Mucosa of rectum (tissue), 2 donors: ENCODE results near the gene ARAP1.
"Not testable (repeated sequence)": the region's sequence is repeated elsewhere in the genome, so short reads cannot be mapped to it uniquely, and the experiment has no call there.

Experiments
- H3K27ac ChIP-seq, 2 donors: one replicate each; pipeline ENCODE4 v1.7.0; 2013; ENCODE audit warnings: inconsistent platforms in 2 of 2, low read depth in 2 of 2, low read length in 2 of 2
- H3K27me3 ChIP-seq, 2 donors: one replicate each; pipeline ENCODE4 v1.7.0; 2013; ENCODE audit warnings: low read length in 2 of 2; ENCODE audit not compliant: control insufficient read depth in 2 of 2, insufficient read depth in 2 of 2
- H3K36me3 ChIP-seq, 2 donors: one replicate each; pipeline ENCODE4 v1.7.0; 2013; ENCODE audit warnings: low read length in 2 of 2; ENCODE audit not compliant: control insufficient read depth in 2 of 2, insufficient read depth in 2 of 2
- H3K4me1 ChIP-seq, 2 donors: one replicate each; pipeline ENCODE4 v1.7.0; 2013; ENCODE audit warnings: low read length in 2 of 2, mild to moderate bottlenecking in 1 of 2; ENCODE audit not compliant: control insufficient read depth in 2 of 2, insufficient read depth in 2 of 2
- H3K4me3 ChIP-seq, 2 donors: one replicate each; pipeline ENCODE4 v1.7.0; 2013; ENCODE audit warnings: low read length in 2 of 2
- H3K9ac ChIP-seq, 2 donors: one replicate each; pipeline ENCODE4 v1.7.0; 2013; ENCODE audit warnings: low read length in 2 of 2, low read depth in 1 of 2, mild to moderate bottlenecking in 1 of 2
- H3K9me3 ChIP-seq, 2 donors: one replicate each; pipeline ENCODE4 v1.7.0; 2013; ENCODE audit warnings: low read length in 2 of 2; ENCODE audit not compliant: control insufficient read depth in 2 of 2
- donor health status: healthy.
- donor health status: Normal muscosa, but diverticular disease.

The ARAP1 gene

DNA sequence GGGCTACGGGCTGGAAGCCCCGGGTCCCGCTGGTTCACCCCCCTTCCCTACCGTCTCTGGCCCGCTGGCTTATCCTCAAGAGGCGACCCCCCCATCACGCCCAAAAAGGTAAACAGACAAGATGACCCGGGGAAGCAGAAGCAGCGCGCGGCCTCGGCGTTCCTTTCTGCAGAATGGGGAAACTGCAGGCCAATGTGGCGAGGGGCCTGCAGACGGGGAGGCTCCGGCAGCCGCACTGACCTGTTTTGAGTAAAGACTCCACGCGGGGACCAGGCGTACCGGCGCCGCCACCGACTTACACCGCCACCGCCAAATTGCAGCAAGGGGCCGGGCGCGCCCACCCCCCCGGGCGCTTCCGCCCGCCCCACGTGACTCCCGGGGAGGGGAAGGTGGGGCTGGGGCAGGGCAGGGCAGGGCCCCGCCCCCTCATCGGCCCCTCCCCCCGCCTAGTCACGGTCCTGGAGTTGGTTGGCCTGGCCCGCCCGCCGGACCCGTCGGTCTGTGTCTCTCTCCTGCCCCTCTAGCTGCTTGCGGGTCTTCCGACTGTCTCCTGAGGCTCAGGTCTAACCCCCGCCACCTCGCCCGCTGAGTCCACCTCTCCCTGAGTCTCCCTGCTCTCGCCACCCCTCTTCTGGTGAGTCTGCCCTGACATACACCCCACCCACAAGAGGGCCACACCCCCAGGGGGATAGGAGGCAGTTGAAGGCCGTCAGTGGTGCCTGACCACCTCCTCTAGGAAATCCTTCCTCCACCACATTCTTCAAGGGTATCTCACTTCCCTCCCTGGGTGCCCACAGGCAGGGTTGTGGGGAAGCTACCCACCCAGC is at the start of gene ARAP1:
ARAP1 (minus strand) TSS at position 321 of the 827 bp plus-strand sequence. CDS start 25,280 bp downstream, outside the sequence.
- H3K9me3 ChIP-seq, result no peaks in the 10 kb centered on the region
- peaks cover 12 to 22% of the 10 kb centered on the region in 2 donors for H3K36me3 ChIP-seq
- H3K4me3 ChIP-seq, result peak within 1 kb of the TSS; percentile 68 to 69
- peaks cover 24 to 25% of the 10 kb centered on the region in 2 donors for H3K4me1 ChIP-seq
- peak within 1 kb of the TSS; percentile 68 to 74 for H3K9ac ChIP-seq
- peak within 1 kb of the TSS; percentile 43 to 47 for H3K27ac ChIP-seq
- no peaks in the 10 kb centered on the region for H3K27me3 ChIP-seq

DNA sequence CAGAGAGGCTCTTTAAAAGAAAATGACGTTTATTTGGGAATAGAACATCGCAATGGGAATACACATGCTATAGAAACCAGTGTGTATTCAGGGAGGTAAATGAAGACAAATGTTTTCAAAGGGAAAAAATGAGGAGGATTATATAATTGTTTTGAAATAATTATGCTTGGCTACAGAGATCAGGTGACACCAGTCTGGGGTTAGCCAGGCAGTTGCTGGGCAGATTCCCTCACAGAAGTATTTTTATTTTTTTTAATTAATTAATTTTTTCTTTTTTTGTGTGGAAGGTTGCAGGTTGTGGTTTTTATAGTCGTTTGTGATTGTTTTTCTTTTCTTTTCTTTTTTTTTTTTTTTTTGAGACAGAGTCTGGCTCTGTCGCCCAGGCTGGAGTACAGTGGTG is 47.2 kb upstream of the ARAP1 start:
- peaks cover 1% of the 10 kb centered on the region in 2 donors for H3K4me1 ChIP-seq
- H3K27ac ChIP-seq, result no peak overlapping the region
- no peaks in the 10 kb centered on the region for H3K36me3 ChIP-seq
- H3K9me3 ChIP-seq, result no peaks in the 10 kb centered on the region
- H3K9ac ChIP-seq, result no peak overlapping the region
- H3K4me3 ChIP-seq, result no peak overlapping the region
- no peaks in the 10 kb centered on the region for H3K27me3 ChIP-seq

DNA sequence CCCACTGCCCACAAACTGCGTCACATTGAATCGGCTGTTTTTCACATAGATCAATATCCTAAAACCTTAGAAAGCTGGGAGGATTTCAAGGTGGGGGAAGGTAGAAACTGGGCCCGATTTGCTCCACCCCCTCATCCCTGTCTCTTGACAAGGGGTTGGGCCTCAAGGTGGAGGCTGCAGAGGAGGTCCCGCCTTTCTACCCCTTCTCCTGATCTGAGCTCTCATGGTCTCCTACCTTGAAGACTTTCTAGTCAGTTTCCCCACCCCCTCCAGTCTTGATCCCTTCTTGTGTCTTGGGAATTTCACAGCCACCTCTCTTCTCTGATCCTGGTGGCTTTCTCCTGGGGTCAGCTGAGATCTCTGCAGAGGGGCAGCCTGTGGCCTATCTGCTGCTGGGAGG is 46.2 kb upstream of the ARAP1 start:
- no peaks in the 10 kb centered on the region for H3K27me3 ChIP-seq
- peaks cover 7% of the 10 kb centered on the region in 2 donors for H3K4me1 ChIP-seq
- no peak overlapping the region for H3K9ac ChIP-seq
- no peaks in the 10 kb centered on the region for H3K9me3 ChIP-seq
- H3K27ac ChIP-seq, result no peak overlapping the region
- no peak overlapping the region for H3K4me3 ChIP-seq
- no peaks in the 10 kb centered on the region for H3K36me3 ChIP-seq

- H3K27ac ChIP-seq, result peak within 1 kb of the TSS; percentile 88 to 89
Measured at GRCh38 chr11:72793425-72794367, 41.5 kb upstream of the ARAP1 start, which contains the start of gene STARD10. Gene STARD10, minus strand, starts transcription at chr11:72794047. Its CDS starts 12,866 bp downstream, at chr11:72781181.

GRCh38 chr11:72793076-72793424 is 40.8 kb upstream of the ARAP1 start:
- no peaks in the 10 kb centered on the region for H3K27me3 ChIP-seq
- no peaks in the 10 kb centered on the region for H3K36me3 ChIP-seq
- H3K27ac ChIP-seq, result peak overlapping the region; percentile 39 to 70
- H3K4me3 ChIP-seq, result peak overlapping the region in 1 of 2 donors; percentile 41
- H3K9ac ChIP-seq, result peak overlapping the region; percentile 7 to 41
- H3K4me1 ChIP-seq, result peaks cover 21 to 23% of the 10 kb centered on the region in 2 donors
- H3K9me3 ChIP-seq, result no peaks in the 10 kb centered on the region

More at GRCh38 chr11:72793425-72794367, 41.5 kb upstream of the ARAP1 start, which contains the start of gene STARD10:
- Histone ChIP-seq H3K9ac (peak within 1 kb of the TSS; percentile 77 to 82), H3K4me3 (peak within 1 kb of the TSS; percentile 86 to 94), H3K27me3 (no peaks in the 10 kb centered on the region), H3K9me3 (no peaks in the 10 kb centered on the region), H3K36me3 (no peaks in the 10 kb centered on the region), H3K4me1 (peaks cover 19 to 21% of the 10 kb centered on the region in 2 donors)

- no peak overlapping the region for H3K9ac ChIP-seq
Measured at GRCh38 chr11:72792437-72793021, 40.3 kb upstream of the ARAP1 start.

GRCh38 chr11:72791228-72791627 is 39.0 kb upstream of the ARAP1 start:
- not testable (repeated sequence) for H3K4me3 ChIP-seq, H3K9me3 ChIP-seq, H3K27me3 ChIP-seq, H3K36me3 ChIP-seq, H3K9ac ChIP-seq, H3K27ac ChIP-seq
- peaks cover 39 to 41% of the 10 kb centered on the region in 2 donors for H3K4me1 ChIP-seq

More at GRCh38 chr11:72792437-72793021, 40.3 kb upstream of the ARAP1 start:
- peaks cover 26 to 28% of the 10 kb centered on the region in 2 donors for H3K4me1 ChIP-seq
- H3K9me3 ChIP-seq, result no peaks in the 10 kb centered on the region
- no peaks in the 10 kb centered on the region for H3K36me3 ChIP-seq
- no peaks in the 10 kb centered on the region for H3K27me3 ChIP-seq
- peak overlapping the region in 1 of 2 donors; percentile 39 for H3K27ac ChIP-seq
- H3K4me3 ChIP-seq, result no peak overlapping the region

DNA sequence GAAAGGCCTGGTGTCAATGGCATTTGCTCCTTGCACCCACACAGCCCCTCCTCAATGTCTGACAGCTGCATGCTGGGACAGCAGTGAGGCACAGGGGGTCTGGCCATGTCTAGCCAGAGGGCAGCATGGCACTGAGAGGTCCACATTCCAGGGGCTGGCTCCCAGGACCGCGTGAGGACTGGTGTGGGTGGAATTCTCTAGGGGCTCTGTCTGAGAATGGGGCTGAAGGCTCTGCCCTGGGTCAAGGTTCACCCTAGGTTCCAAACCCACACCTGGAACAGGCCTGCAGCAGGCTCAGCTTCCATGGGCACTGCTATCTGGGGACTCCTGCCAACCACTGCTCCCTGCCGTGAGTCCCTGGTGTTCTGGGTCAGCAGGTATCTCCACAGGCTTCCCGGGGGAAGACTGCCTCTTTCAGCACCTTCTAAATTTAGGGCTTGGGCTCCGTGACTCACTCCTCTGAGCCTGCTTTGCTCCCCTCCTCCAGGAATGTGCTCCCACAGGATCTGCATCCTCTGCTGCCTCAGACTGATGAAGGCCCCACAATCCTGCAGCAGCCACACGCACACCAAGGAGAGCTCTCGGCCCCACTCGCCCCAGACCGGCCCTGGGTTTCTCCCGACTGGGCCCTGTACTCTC is 37.4 kb upstream of the ARAP1 start:
- Histone ChIP-seq H3K27me3 (no peaks in the 10 kb centered on the region), H3K27ac (no peak overlapping the region), H3K36me3 (no peaks in the 10 kb centered on the region), H3K9ac (no peak overlapping the region), H3K9me3 (no peaks in the 10 kb centered on the region), H3K4me3 (no peak overlapping the region), H3K4me1 (peaks cover 53 to 54% of the 10 kb centered on the region in 2 donors)

DNA sequence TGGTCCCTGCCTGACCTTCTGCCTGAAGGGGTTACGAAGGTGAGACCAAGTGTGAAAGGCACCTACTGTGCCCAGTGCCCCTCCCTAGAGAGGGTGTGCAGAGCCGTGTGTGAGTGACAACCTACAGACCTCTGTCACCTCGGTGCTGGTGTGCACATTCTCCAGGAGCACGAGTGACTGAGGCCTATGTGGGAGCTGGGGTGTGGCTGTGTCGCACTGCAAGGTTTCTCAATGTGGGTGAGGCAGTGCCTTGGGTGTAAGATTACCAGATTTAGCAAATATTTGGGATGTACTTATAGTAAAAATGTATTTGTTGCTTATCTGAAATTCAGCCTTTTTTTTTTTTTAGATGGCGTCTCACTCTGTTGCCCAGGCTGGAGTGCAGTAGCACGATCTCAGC is 36.0 kb upstream of the ARAP1 start:
- Histone ChIP-seq H3K9ac (peak overlapping the region; percentile 47 to 72), H3K4me3 (peak overlapping the region in 1 of 2 donors; percentile 52), H3K27ac (peak overlapping the region; percentile 91 to 93), H3K27me3 (no peaks in the 10 kb centered on the region), H3K4me1 (peaks cover 56 to 57% of the 10 kb centered on the region in 2 donors), H3K36me3 (no peaks in the 10 kb centered on the region), H3K9me3 (no peaks in the 10 kb centered on the region)
